H1 (cell line): ENCODE results near the gene ZNF831. TPM values are rescaled to one million over a fixed set of nuclear protein-coding genes. Genes with fewer than 3 reads are reported as not detected.

ENCODE experiments used
- CTCF ChIA-PET: fragments of 300-600 bp; sonication (Branson Sonifier 250); formaldehyde crosslinking; loops from one replicate; lab custom pipeline; 2021; ENCODE audit not compliant: partially characterized antibody; lab: Charles Lee
- POLR2A ChIA-PET: fragments of 300-600 bp; sonication (Branson Sonifier 250); formaldehyde crosslinking; loops from one replicate; lab custom pipeline; 2021; ENCODE audit warnings: inconsistent platforms; ENCODE audit not compliant: partially characterized antibody; lab: Charles Lee
- DNase-seq, 2 experiments: peaks; one replicate each; pipeline versions ENCODE4 v3.0.0 to v3.0.0-alpha.2; 2010 to 2022; ENCODE audit warnings: low spot score in 2 of 2, low read depth in 1 of 2, mixed read lengths in 1 of 2
- FAIRE-seq: peaks from 2 replicates; lab custom pipeline; 2011; peaks lifted over from hg19 to GRCh38; lab: Jason Lieb, UNC
- H2AFZ ChIP-seq: 2 replicates; pipeline ENCODE4 v1.8.1; 2012; ENCODE audit warnings: low read length, inconsistent platforms
- H2AK5ac ChIP-seq: 2 replicates; pipeline ENCODE4 v1.6.1; 2013; ENCODE audit warnings: low read depth, low read length
- H2BK120ac ChIP-seq: replicated peaks from 2 replicates; pipeline ENCODE3; 2013; ENCODE audit warnings: low read depth, low read length, inconsistent platforms
- H2BK12ac ChIP-seq: 2 replicates; pipeline ENCODE4 v1.6.1; 2013; ENCODE audit warnings: low read depth, low read length
- H2BK15ac ChIP-seq: 2 replicates; pipeline ENCODE4 v1.6.1; 2013; ENCODE audit warnings: low read length
- H2BK20ac ChIP-seq: 2 replicates; pipeline ENCODE4 v1.6.1; 2013; ENCODE audit warnings: low read length
- H2BK5ac ChIP-seq: 2 replicates; pipeline ENCODE4 v1.6.1; 2013; ENCODE audit warnings: low read depth, low read length
- H3K14ac ChIP-seq: 2 replicates; pipeline ENCODE4 v1.6.1; 2013; ENCODE audit warnings: inconsistent platforms; ENCODE audit not compliant: insufficient read length
- H3K18ac ChIP-seq: 2 replicates; pipeline ENCODE4 v1.6.1; 2013; ENCODE audit warnings: low read length; ENCODE audit errors: extremely low read depth
- H3K23ac ChIP-seq: 2 replicates; pipeline ENCODE4 v1.6.1; 2013; ENCODE audit warnings: inconsistent platforms; ENCODE audit not compliant: insufficient read length
- H3K23me2 ChIP-seq: 2 replicates; pipeline ENCODE4 v1.6.1; 2013; ENCODE audit warnings: low read depth, low read length
- H3K27ac ChIP-seq: 2 replicates; pipeline ENCODE4 v1.6.1; 2011; ENCODE audit warnings: low read depth, low read length, inconsistent platforms
- H3K27me3 ChIP-seq, 4 experiments: replicated peaks in 1 of 4; 1 replicate in 1 of 4; 2 replicates in 3 of 4; pipeline versions ENCODE4 v1.6.1 to v1.8.1; 2011 to 2013; ENCODE audit warnings: low read length in 3 of 4, mild to moderate bottlenecking in 3 of 4, inconsistent platforms in 2 of 4, mixed read lengths in 2 of 4, moderate library complexity in 1 of 4; ENCODE audit not compliant: control insufficient read depth in 3 of 4, insufficient read depth in 3 of 4; ENCODE audit errors: extremely low read depth in 1 of 4
- H3K36me3 ChIP-seq, 4 experiments: 2 replicates each; pipeline versions ENCODE4 v1.6.1 to v1.8.1; 2011 to 2013; ENCODE audit warnings: mild to moderate bottlenecking in 4 of 4, low read length in 3 of 4, moderate library complexity in 2 of 4, control low read depth in 1 of 4, inconsistent platforms in 1 of 4; ENCODE audit not compliant: insufficient read depth in 4 of 4, control insufficient read depth in 2 of 4
- H3K4ac ChIP-seq: replicated peaks from 2 replicates; pipeline ENCODE3; 2013; ENCODE audit warnings: low read length, low read depth, mixed read lengths, inconsistent platforms; ENCODE audit not compliant: insufficient read length
- H3K4me1 ChIP-seq, 4 experiments: replicated peaks in 1 of 4; 1 replicate in 1 of 4; 2 replicates in 3 of 4; pipeline versions ENCODE4 v1.6.1 to v1.8.1; 2011 to 2013; ENCODE audit warnings: low read length in 3 of 4, inconsistent platforms in 2 of 4, mixed read lengths in 1 of 4; ENCODE audit not compliant: insufficient read depth in 4 of 4, control insufficient read depth in 3 of 4
- H3K4me2 ChIP-seq, 2 experiments: 2 replicates each; pipeline versions ENCODE4 v1.6.1 to v1.8.1; 2011 to 2013; ENCODE audit warnings: low read depth in 2 of 2, low read length in 2 of 2, control low read depth in 1 of 2, inconsistent platforms in 1 of 2, mild to moderate bottlenecking in 1 of 2; ENCODE audit not compliant: insufficient read depth in 1 of 2
- H3K4me3 ChIP-seq, 4 experiments: fragments of 200-600, 300-600 bp in 1 of 4; sonication (generic), shearing (Covaris generic), sonication (Bioruptor Twin) in 1 of 4; 2 replicates each; pipeline versions ENCODE4 v1.5.1 to v1.8.1; 2011 to 2016; ENCODE audit warnings: low read length in 4 of 4, low read depth in 3 of 4, control low read depth in 2 of 4, inconsistent platforms in 2 of 4, mild to moderate bottlenecking in 2 of 4, mixed read lengths in 1 of 4, moderate library complexity in 1 of 4; ENCODE audit not compliant: insufficient read depth in 2 of 4; ENCODE audit errors: extremely low read depth in 1 of 4
- H3K56ac ChIP-seq: replicated peaks from 2 replicates; pipeline ENCODE3; 2013; ENCODE audit warnings: low read depth, mild to moderate bottlenecking, mixed read lengths, low read length, inconsistent platforms; ENCODE audit not compliant: insufficient read length
- H3K79me1 ChIP-seq: 2 replicates; pipeline ENCODE4 v1.6.1; 2013; ENCODE audit warnings: low read depth, low read length, control low read depth
- H3K79me2 ChIP-seq, 2 experiments: 2 replicates each; pipeline versions ENCODE4 v1.6.1 to v1.8.1; 2012 to 2013; ENCODE audit warnings: low read length in 2 of 2, mild to moderate bottlenecking in 2 of 2, inconsistent platforms in 1 of 2; ENCODE audit not compliant: insufficient read depth in 2 of 2, control insufficient read depth in 1 of 2
- H3K9ac ChIP-seq, 4 experiments: replicated peaks in 1 of 4; 1 replicate in 1 of 4; 2 replicates in 3 of 4; pipeline versions ENCODE4 v1.6.1 to v1.8.1; 2011 to 2013; ENCODE audit warnings: low read depth in 3 of 4, low read length in 3 of 4, control low read depth in 2 of 4, mild to moderate bottlenecking in 2 of 4, moderate library complexity in 2 of 4, inconsistent platforms in 1 of 4; ENCODE audit errors: extremely low read depth in 1 of 4
- H3K9me3 ChIP-seq, 2 experiments: 2 replicates each; pipeline versions ENCODE4 v1.6.1 to v1.8.1; 2012 to 2013; ENCODE audit warnings: mild to moderate bottlenecking in 2 of 2, moderate library complexity in 2 of 2, control low read depth in 1 of 2, inconsistent platforms in 1 of 2, low read depth in 1 of 2, low read length in 1 of 2, mixed read lengths in 1 of 2; ENCODE audit not compliant: insufficient read depth in 2 of 2
- H4K20me1 ChIP-seq, 2 experiments: replicated peaks in 1 of 2; 2 replicates each; pipeline versions ENCODE3 to v1.8.1; 2011 to 2013; ENCODE audit warnings: inconsistent platforms in 2 of 2, low read length in 2 of 2, mild to moderate bottlenecking in 1 of 2; ENCODE audit not compliant: insufficient read depth in 2 of 2, control insufficient read depth in 1 of 2
- H4K5ac ChIP-seq: 2 replicates; pipeline ENCODE4 v1.6.1; 2013; ENCODE audit warnings: low read length, low read depth, mixed read lengths, inconsistent platforms; ENCODE audit not compliant: insufficient read length
- H4K8ac ChIP-seq: 2 replicates; pipeline ENCODE4 v1.8.0; 2013; ENCODE audit warnings: mild to moderate bottlenecking, moderate library complexity, low read length, inconsistent platforms; ENCODE audit not compliant: insufficient read depth; ENCODE audit errors: extremely low read depth
- H4K91ac ChIP-seq: replicated peaks from 2 replicates; pipeline ENCODE3; 2013; ENCODE audit warnings: low read length, mixed read lengths, inconsistent platforms; ENCODE audit not compliant: insufficient read length
- CBX5 ChIP-seq: fragments of 300-800, 300-1000 bp; sonication (generic); IDR thresholded peaks from 2 replicates; pipeline ENCODE4 v1.7.1; 2016; ENCODE audit warnings: antibody characterized with exemption, low read length, low read depth
- CTBP2 ChIP-seq: IDR thresholded peaks from 2 replicates; pipeline ENCODE4 v1.7.0; 2011; ENCODE audit warnings: borderline replicate concordance, mild to moderate bottlenecking, moderate library complexity, mixed read lengths, low read length; ENCODE audit not compliant: insufficient read depth, insufficient read length
- RAD21 ChIP-seq, 2 experiments: IDR thresholded peaks in 1 of 2; conservative IDR thresholded peaks in 1 of 2; 2 replicates each; pipeline ENCODE4 v1.6.1; 2011; ENCODE audit warnings: low read depth in 2 of 2, low read length in 2 of 2, improper control_type of control experiment in 1 of 2, inconsistent platforms in 1 of 2, mild to moderate bottlenecking in 1 of 2, moderate library complexity in 1 of 2
- RNF2 ChIP-seq: fragments of 200-900, 300-1000 bp; sonication (generic); IDR thresholded peaks from 2 replicates; pipeline ENCODE4 v1.7.1; 2016; ENCODE audit warnings: borderline replicate concordance, low read depth, mild to moderate bottlenecking, antibody characterized with exemption, low read length; ENCODE audit not compliant: poor library complexity, severe bottlenecking; ENCODE audit errors: missing control alignments
- WGBS, 2 experiments: shearing (Covaris generic) in 1 of 2; methylation state at CpG; one replicate each; pipeline versions ENCODE4 v1.1.6 to v1.1.7; 2013 to 2015; ENCODE audit warnings: low lambda C conversion rate in 2 of 2, mixed read lengths in 2 of 2, inconsistent platforms in 1 of 2, low coverage in 1 of 2, missing lambda C conversion rate in 1 of 2; ENCODE audit not compliant: insufficient replicate concordance in 2 of 2, insufficient coverage in 1 of 2, insufficient read length in 1 of 2; ENCODE audit errors: extremely low coverage in 1 of 2, missing lambda C conversion rate in 1 of 2; 5-methylcytosine and 5-hydroxymethylcytosine counted together
- polyA plus RNA-seq, 7 experiments: library from polyadenylated mRNA; depleted of rRNA in 3 of 7; stranded (reverse) in 5 of 7; unstranded in 2 of 7; fragments of >200 nt in 5 of 7; fragments of 200-250 nt in 2 of 7; gene quantifications; 1 replicate in 5 of 7; 2 replicates in 1 of 7; 4 replicates in 1 of 7; pipeline versions ENCODE4 v1.2.1 to v1.2.3, GENCODE V29; 2011 to 2013; ENCODE audit warnings: missing spikeins in 2 of 7, mixed read lengths in 2 of 7
- total RNA-seq: library from RNA; stranded (reverse); fragmentation: NEBNext Ultra II Directional; extraction: Animal tissue kit (Norgen Biotek cat#: 25700); gene quantifications from 2 replicates; pipeline ENCODE4 v1.2.1, GENCODE V29; 2021
- TF ChIP-seq, protein P1 (sequence below), 3 experiments: IDR thresholded peaks; 1 replicate in 2 of 3; 2 replicates in 1 of 3; pipeline versions ENCODE4 v1.5.1 to v1.6.1; 2011; ENCODE audit warnings: low read length in 3 of 3, mild to moderate bottlenecking in 3 of 3, inconsistent platforms in 2 of 3, low read depth in 1 of 3, moderate library complexity in 1 of 3; ENCODE audit not compliant: insufficient read depth in 1 of 3; ENCODE audit errors: control extremely low read depth in 1 of 3
- TF ChIP-seq, protein P2 (sequence below): IDR thresholded peaks from 2 replicates; pipeline ENCODE4 v1.6.1; 2012; ENCODE audit warnings: inconsistent platforms
- TF ChIP-seq, protein P3 (sequence below): IDR thresholded peaks from 2 replicates; pipeline ENCODE4 v1.6.1; 2012; ENCODE audit warnings: inconsistent platforms

ZNF831 gene
- total and polyA plus RNA-seq, 2 of the 8 experiments (the other 6 are each of a cell fraction or from before 2014, with no cell fraction given): not detected

DNA sequence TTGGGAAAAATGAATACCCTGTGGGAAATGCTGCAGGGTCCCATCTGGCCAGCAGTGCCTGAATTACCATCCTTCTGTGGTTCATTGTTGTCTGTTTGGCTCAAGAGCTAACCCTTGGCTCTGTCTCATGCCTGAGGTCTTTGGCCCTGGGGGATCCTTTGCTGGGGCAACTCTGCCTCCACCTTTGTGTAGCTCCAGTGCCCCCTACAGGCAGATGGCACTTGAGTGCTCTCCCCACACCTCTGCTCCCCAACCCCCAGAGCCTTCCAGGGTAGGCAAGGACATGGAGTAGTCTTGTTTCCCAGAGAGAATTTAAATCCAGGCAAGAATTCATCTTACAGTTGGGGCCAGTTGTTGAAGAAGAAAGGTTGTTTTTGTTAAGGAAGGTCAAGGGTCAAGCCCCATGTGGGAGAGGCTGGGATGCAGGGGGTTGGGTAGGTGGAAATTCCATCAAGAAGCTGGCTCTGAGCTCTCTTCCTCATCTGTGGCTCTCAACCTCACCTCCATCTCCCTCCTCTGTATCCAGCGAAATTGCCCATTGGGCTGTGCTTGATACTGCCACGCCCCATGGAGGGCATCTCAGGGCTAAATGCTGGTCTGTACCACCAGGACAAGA is 44.2 kb downstream of the ZNF831 start:
- no peak overlapping the region for H4K8ac ChIP-seq
- H3K27me3 ChIP-seq: peaks cover 0 to 10% (median 1%) of the 10 kb centered on the region in 4 experiments; a peak in 2 of 7 replicates
- H3K79me1 ChIP-seq: no peaks in the 10 kb centered on the region
- DNase-seq (peak; percentile 54 to 80), FAIRE-seq (peak; percentile 91)
- no peak overlapping the region for H3K4me3 ChIP-seq
- H3K56ac ChIP-seq: no peak overlapping the region
- no peak overlapping the region for H3K4me2 ChIP-seq
- no peak overlapping the region for H3K9ac ChIP-seq
- H3K4ac ChIP-seq: peak overlapping the region; percentile 2
- 65% methylated on average over 2 of the region's 2 CpGs; no CpG with 5 or more reads in 1 of the 2 experiments for WGBS, 2 experiments
- H3K4me1 ChIP-seq: peaks cover 2 to 9% (median 4%) of the 10 kb centered on the region in 4 experiments; a peak in 5 of 7 replicates
- ChIA-PET CTCF (interaction anchor here (0.5 to 4.5 kb wide), 81 partner anchors 8 to 352 kb away, joined by 3 to 53 read pairs (median 4); partner anchors contain the start of genes ATP5F1E, NELFCD and ZNF831), POLR2A (interaction anchor here (0.5 to 1.3 kb wide), 2 partner anchors 176 to 506 kb away, joined by 4 to 7 read pairs; partner anchors contain the start of gene ATP5F1E)
- no peak overlapping the region for H4K91ac ChIP-seq
- H2BK12ac ChIP-seq: no peak overlapping the region
- H3K27ac ChIP-seq: no peak overlapping the region
- H2BK5ac ChIP-seq: no peak overlapping the region
- no peak overlapping the region for H3K14ac ChIP-seq
- H2BK120ac ChIP-seq: no peak overlapping the region
- no peak overlapping the region for H2BK15ac ChIP-seq
- no peaks in the 10 kb centered on the region for H4K20me1 ChIP-seq
- peak overlapping the region; percentile 56; the same call in 1 of the 2 replicates for H2AFZ ChIP-seq
- no peak overlapping the region for H4K5ac ChIP-seq
- H3K36me3 ChIP-seq: no peaks in the 10 kb centered on the region
- no peak overlapping the region for H2AK5ac ChIP-seq
- H3K23me2 ChIP-seq: no peaks in the 10 kb centered on the region
- no peak overlapping the region for H3K23ac ChIP-seq
- H2BK20ac ChIP-seq: no peak overlapping the region
- no peaks in the 10 kb centered on the region for H3K79me2 ChIP-seq
- no peak overlapping the region for H3K18ac ChIP-seq
- H3K9me3 ChIP-seq: no peaks in the 10 kb centered on the region
- TF ChIP-seq CBX5 (no peak), CTBP2 (no peak), RAD21 (IDR thresholded peaks at IDR 0.05 in 1 of 2, conservative IDR thresholded peaks at IDR 0.05 in 1 of 2; ENCODE audit: low read depth in 2 of 2, low read length in 2 of 2) (peak; percentile 94 to 96), RNF2 (no peak)
- TF ChIP-seq, protein P1, sequence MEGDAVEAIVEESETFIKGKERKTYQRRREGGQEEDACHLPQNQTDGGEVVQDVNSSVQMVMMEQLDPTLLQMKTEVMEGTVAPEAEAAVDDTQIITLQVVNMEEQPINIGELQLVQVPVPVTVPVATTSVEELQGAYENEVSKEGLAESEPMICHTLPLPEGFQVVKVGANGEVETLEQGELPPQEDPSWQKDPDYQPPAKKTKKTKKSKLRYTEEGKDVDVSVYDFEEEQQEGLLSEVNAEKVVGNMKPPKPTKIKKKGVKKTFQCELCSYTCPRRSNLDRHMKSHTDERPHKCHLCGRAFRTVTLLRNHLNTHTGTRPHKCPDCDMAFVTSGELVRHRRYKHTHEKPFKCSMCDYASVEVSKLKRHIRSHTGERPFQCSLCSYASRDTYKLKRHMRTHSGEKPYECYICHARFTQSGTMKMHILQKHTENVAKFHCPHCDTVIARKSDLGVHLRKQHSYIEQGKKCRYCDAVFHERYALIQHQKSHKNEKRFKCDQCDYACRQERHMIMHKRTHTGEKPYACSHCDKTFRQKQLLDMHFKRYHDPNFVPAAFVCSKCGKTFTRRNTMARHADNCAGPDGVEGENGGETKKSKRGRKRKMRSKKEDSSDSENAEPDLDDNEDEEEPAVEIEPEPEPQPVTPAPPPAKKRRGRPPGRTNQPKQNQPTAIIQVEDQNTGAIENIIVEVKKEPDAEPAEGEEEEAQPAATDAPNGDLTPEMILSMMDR (IDR thresholded peaks at IDR 0.05; ENCODE audit: control extremely low read depth in 1 of 3, insufficient read depth in 1 of 3, low read depth in 1 of 3, low read length in 3 of 3): peak; percentile 85 to 92 (median 88)
- TF ChIP-seq, protein P2, sequence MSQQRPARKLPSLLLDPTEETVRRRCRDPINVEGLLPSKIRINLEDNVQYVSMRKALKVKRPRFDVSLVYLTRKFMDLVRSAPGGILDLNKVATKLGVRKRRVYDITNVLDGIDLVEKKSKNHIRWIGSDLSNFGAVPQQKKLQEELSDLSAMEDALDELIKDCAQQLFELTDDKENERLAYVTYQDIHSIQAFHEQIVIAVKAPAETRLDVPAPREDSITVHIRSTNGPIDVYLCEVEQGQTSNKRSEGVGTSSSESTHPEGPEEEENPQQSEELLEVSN: no peak
- TF ChIP-seq, protein P3, sequence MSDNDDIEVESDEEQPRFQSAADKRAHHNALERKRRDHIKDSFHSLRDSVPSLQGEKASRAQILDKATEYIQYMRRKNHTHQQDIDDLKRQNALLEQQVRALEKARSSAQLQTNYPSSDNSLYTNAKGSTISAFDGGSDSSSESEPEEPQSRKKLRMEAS: 0 out of 2 replicates have a peak, but pooled peaks have one; percentile 25
